ENCODE measurements around the gene OSBPL8. TPM values are rescaled to one million over a fixed set of nuclear protein-coding genes. Genes with fewer than 3 reads are reported as not detected.

Gene OSBPL8
- total RNA-seq, 2 experiments from 2014 or later: 25.0 to 61.3 TPM

DNA sequence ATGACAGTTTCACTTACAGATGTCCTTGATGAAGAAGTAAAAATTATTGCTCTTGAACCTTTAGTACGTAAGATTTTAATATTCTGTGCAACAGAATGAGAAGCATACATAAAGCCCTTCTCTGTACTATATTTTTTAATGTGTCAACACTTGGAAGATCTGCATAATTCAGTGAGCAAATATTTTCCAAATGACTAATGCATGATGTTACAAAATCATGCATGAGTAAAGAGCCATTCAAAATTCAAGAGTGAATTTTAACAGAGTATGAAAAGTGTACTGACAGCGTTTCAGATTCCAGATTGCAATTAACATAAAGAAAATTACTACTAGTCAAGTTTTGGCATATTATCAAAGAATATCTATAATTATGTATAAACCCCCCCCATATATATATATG, 110.0 kb downstream of the OSBPL8 start:
- CTCF ChIA-PET (ENCODE audit: unreplicated experiment): no interaction called here
- no peaks in the 10 kb centered on the region; the same call in 1 of the 2 replicates for H3K79me2 ChIP-seq (ENCODE audit: insufficient read depth, low read depth, low read length)

DNA sequence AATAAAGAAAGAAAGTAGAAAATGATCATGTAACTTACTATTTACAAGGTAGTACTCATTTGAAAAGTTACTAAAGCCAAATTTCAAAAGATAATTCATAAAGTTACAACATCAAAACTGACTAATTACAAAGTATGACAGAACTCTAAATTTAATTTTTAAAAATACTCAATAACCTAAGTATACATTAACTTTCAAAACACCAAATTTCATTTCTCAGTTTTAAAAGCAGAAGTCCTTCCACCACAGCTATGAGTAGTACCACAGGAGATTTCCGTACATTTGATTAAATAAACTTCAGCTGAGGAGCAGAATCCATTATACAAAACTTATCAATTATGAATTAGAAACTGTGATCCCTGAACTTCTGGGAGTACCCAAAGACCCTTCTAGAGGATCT, 110.6 kb downstream of the OSBPL8 start:
- ChIA-PET POLR2A (no interaction called here), CTCF (ENCODE audit: unreplicated experiment) (no interaction called here)
- DNase-seq (ENCODE audit: low spot score): no peak
- Histone ChIP-seq H4K20me1 (ENCODE audit: insufficient read depth, low read length) (no peaks in the 10 kb centered on the region), H3K4me2 (ENCODE audit: low read length) (no peak overlapping the region), H3K4me3 (ENCODE audit: low read depth, low read length, poor library complexity, severe bottlenecking) (no peak overlapping the region), H3K9me2 (ENCODE audit: insufficient read depth, low read length) (no peaks in the 10 kb centered on the region), H3K9me3 (ENCODE audit: low read length) (no peaks in the 10 kb centered on the region), H2AFZ (ENCODE audit: low read length) (no peak overlapping the region), H3K4me1 (ENCODE audit: insufficient read depth, low read length, poor library complexity, severe bottlenecking) (no peaks in the 10 kb centered on the region), H3K27ac (ENCODE audit: low read depth, low read length, poor library complexity, severe bottlenecking) (no peak overlapping the region), H3K79me2 (ENCODE audit: insufficient read depth, low read depth, low read length) (no peaks in the 10 kb centered on the region; the same call in 1 of the 2 replicates), H3K36me3 (ENCODE audit: insufficient read depth, low read length) (peaks cover 12% of the 10 kb centered on the region)
- TF ChIP-seq, protein P1, sequence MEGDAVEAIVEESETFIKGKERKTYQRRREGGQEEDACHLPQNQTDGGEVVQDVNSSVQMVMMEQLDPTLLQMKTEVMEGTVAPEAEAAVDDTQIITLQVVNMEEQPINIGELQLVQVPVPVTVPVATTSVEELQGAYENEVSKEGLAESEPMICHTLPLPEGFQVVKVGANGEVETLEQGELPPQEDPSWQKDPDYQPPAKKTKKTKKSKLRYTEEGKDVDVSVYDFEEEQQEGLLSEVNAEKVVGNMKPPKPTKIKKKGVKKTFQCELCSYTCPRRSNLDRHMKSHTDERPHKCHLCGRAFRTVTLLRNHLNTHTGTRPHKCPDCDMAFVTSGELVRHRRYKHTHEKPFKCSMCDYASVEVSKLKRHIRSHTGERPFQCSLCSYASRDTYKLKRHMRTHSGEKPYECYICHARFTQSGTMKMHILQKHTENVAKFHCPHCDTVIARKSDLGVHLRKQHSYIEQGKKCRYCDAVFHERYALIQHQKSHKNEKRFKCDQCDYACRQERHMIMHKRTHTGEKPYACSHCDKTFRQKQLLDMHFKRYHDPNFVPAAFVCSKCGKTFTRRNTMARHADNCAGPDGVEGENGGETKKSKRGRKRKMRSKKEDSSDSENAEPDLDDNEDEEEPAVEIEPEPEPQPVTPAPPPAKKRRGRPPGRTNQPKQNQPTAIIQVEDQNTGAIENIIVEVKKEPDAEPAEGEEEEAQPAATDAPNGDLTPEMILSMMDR (conservative IDR thresholded peaks at IDR 0.05; ENCODE audit: low read length): no peak
- no peak for TF ChIP-seq EZH2phosphoT487 (IDR thresholded peaks at IDR 0.05; ENCODE audit: borderline replicate concordance, low read depth, low read length)
- intact Hi-C loops (cut with micrococcal nuclease; ENCODE audit: unreplicated experiment): no loop called here
- BruUV-seq (replicated peaks): no TSS peak

More for the DNA sequence above, 110.0 kb downstream of the OSBPL8 start:
- Histone ChIP-seq H3K36me3 (ENCODE audit: insufficient read depth, low read length) (peaks cover 12% of the 10 kb centered on the region), H3K4me1 (ENCODE audit: insufficient read depth, low read length, poor library complexity, severe bottlenecking) (no peaks in the 10 kb centered on the region), H3K9me2 (ENCODE audit: insufficient read depth, low read length) (no peaks in the 10 kb centered on the region), H3K4me2 (ENCODE audit: low read length) (no peak overlapping the region), H4K20me1 (ENCODE audit: insufficient read depth, low read length) (no peaks in the 10 kb centered on the region), H3K9me3 (ENCODE audit: low read length) (no peaks in the 10 kb centered on the region), H2AFZ (ENCODE audit: low read length) (no peak overlapping the region), H3K4me3 (ENCODE audit: low read depth, low read length, poor library complexity, severe bottlenecking) (no peak overlapping the region), H3K27ac (ENCODE audit: low read depth, low read length, poor library complexity, severe bottlenecking) (no peak overlapping the region)
- POLR2A ChIA-PET: no interaction called here
- DNase-seq (ENCODE audit: low spot score): no peak
- BruUV-seq (replicated peaks): no TSS peak
- intact Hi-C loops (cut with micrococcal nuclease; ENCODE audit: unreplicated experiment): no loop called here
- TF ChIP-seq, protein P1 (conservative IDR thresholded peaks at IDR 0.05; ENCODE audit: low read length): no peak
- TF ChIP-seq EZH2phosphoT487 (IDR thresholded peaks at IDR 0.05; ENCODE audit: borderline replicate concordance, low read depth, low read length): no peak

DNA sequence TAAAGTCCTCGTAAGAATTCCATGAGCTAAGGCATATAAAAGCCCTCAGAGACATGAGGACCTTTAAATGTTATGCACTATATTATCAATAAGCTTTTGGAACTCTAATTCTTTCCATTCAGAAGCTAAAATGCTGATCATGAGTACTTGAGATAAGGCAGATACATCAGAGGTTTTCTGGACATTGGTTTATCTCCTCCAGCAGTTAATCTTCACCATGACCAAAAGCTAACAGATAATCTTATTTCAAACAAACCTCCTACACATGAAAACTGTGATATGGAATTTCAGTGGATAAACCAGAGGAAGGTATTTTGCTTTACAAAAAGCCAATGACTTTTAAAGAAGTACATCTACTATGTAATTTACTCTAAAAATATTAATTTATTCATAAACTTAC, 113.5 kb downstream of the OSBPL8 start:
- no peak overlapping the region for H3K4me2 ChIP-seq (ENCODE audit: low read length)
- H3K36me3 ChIP-seq (ENCODE audit: insufficient read depth, low read length): peaks cover 12% of the 10 kb centered on the region
- ChIA-PET POLR2A (interaction anchor here (0.5 to 0.7 kb wide), 2 partner anchors 10 to 322 kb away, joined by 3 to 6 read pairs; no protein-coding TSS in a partner anchor), CTCF (ENCODE audit: unreplicated experiment) (no interaction called here)
- no peak overlapping the region for H3K4me3 ChIP-seq (ENCODE audit: low read depth, low read length, poor library complexity, severe bottlenecking)
- TF ChIP-seq EZH2phosphoT487 (IDR thresholded peaks at IDR 0.05; ENCODE audit: borderline replicate concordance, low read depth, low read length): no peak
- TF ChIP-seq, protein P1 (conservative IDR thresholded peaks at IDR 0.05; ENCODE audit: low read length): no peak
- no peaks in the 10 kb centered on the region for H3K4me1 ChIP-seq (ENCODE audit: insufficient read depth, low read length, poor library complexity, severe bottlenecking)
- H2AFZ ChIP-seq (ENCODE audit: low read length): no peak overlapping the region
- no peaks in the 10 kb centered on the region for H3K9me3 ChIP-seq (ENCODE audit: low read length)
- DNase-seq (ENCODE audit: low spot score): no peak
- no peaks in the 10 kb centered on the region for H4K20me1 ChIP-seq (ENCODE audit: insufficient read depth, low read length)
- no peaks in the 10 kb centered on the region for H3K9me2 ChIP-seq (ENCODE audit: insufficient read depth, low read length)
- BruUV-seq (replicated peaks): no TSS peak
- H3K79me2 ChIP-seq (ENCODE audit: insufficient read depth, low read depth, low read length): peaks cover 7% of the 10 kb centered on the region; the same call in 1 of the 2 replicates
- H3K27ac ChIP-seq (ENCODE audit: low read depth, low read length, poor library complexity, severe bottlenecking): no peak overlapping the region
- intact Hi-C loops (cut with micrococcal nuclease; ENCODE audit: unreplicated experiment): no loop called here
